ENCODE measurements around the gene OTOF.

GRCh38 chr2:26453421-26454329, 24.2 kb downstream of the OTOF start:
- TF ChIP-seq POLR2A (IDR thresholded peaks at IDR 0.05; ENCODE audit: low read length) (no peak), GATA1 (IDR thresholded peaks at IDR 0.05; ENCODE audit: low read depth, low read length) (no peak)
